ENCODE measurements around the gene ERF. TPM values are rescaled to one million over a fixed set of nuclear protein-coding genes. Genes with fewer than 3 reads are reported as not detected.

The ERF gene
- total and polyA plus RNA-seq, 2 donors, result 17.9 to 50.9 TPM

DNA sequence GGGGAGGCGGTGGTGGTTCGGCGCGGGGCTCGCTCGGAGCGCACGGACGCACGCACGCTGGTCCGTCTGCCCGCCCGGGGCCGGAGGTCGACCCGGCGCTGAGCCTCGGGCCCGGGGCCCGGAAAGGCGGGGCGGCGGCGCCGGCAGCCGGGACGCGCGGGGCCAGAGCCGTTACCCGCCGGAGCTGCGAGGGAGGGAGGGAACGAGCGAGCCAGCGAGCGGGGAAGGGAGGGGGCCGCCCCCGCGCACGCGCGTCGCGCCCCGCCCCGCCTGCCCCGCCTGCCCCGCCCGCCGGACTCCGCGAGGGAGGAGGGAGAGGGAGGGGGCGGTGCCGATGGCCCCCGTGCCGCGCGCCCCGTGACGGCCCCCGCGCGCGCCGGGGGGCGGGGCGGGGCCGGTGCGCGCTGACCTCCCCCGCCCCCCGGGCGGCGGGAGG, 29.2 kb upstream of the ERF start:
- peak overlapping the region; percentile 93 for H3K27ac ChIP-seq (ENCODE audit: low read depth)
- peak overlapping the region; percentile 74 for H3K4me3 ChIP-seq (ENCODE audit: low read depth, low read length)
- peaks cover 10% of the 10 kb centered on the region for H3K36me3 ChIP-seq (ENCODE audit: insufficient read depth)
- peaks cover 3% of the 10 kb centered on the region for H3K4me1 ChIP-seq (ENCODE audit: insufficient read depth)
- WGBS, result under 1% methylated on average over 75 of the region's 76 CpGs
- no peak for DNase-seq (ENCODE audit: extremely low spot score)

DNA sequence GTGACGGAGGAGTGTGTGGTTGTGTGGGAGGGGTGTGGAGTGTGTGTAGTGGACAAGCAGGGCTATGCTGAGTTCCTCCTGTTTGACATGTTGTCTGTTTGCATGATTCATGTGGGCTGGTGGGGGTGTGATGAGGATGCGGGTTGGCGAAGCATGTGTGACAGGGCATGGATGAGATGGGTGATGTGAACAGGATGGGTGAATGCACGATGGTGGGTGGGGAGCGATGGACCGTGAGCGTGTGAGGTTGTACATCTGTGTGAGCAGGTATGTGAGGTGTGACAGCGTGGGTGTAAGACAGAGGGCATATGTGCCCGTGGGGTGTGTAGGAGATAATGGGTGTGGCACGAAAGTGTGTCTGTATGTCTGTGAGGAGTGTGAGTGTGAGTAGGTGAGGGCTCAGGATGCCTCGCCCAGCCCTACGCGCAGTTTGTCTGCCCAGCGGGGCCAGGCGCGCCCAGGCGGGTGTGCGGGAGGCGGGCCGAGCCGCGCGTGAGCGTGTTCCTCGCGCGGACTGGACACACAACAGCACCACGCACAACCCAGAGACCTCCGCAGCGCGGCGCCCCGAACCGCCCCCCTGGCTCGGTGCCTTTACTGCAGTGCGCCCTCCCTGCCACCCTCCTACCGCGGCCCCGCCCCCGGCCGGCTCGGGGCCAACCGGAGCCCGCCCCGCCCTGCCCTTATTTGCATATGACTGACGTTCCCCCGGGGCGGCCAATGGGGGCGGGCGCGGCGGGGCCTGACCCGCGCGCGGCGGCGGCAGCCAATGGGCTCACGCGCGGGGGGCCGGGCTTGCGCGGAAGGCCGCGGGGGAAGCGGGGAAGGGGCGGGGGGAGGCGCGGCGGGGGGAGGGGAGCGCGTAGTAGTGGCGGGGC, 28.5 kb upstream of the ERF start:
- peak; percentile 89 for DNase-seq (ENCODE audit: extremely low spot score)
- Histone ChIP-seq H3K27ac (ENCODE audit: low read depth) (peak overlapping the region; percentile 93), H3K4me1 (ENCODE audit: insufficient read depth) (peaks cover 3% of the 10 kb centered on the region), H3K4me3 (ENCODE audit: low read depth, low read length) (peak overlapping the region; percentile 74), H3K36me3 (ENCODE audit: insufficient read depth) (peaks cover 4% of the 10 kb centered on the region)
- 2% methylated on average over 70 of the region's 74 CpGs for WGBS

DNA sequence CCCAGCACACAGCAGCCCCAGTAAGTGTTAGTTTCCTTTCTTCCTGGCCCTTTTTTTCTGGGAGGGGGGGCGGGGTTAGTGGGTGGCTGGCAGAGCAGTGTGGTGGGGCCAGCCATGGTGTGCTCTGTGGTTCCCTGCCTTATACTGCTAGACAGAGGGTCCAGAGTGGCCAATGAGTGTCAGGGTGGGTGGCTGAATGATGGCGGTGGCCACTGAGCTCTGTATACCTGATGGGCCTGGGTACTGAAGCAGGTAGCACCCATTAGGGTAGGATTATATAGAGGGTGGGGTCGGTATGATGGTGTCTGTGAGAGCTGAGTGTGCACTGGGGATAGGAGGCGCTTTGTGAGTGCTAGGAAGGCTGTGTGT, 27.9 kb upstream of the ERF start:
- H3K27ac ChIP-seq (ENCODE audit: low read depth), result peak overlapping the region; percentile 93
- peaks cover 3% of the 10 kb centered on the region for H3K4me1 ChIP-seq (ENCODE audit: insufficient read depth)
- peaks cover 1% of the 10 kb centered on the region for H3K36me3 ChIP-seq (ENCODE audit: insufficient read depth)
- DNase-seq (ENCODE audit: extremely low spot score), result no peak
- 46% methylated on average over 4 of the region's 4 CpGs for WGBS
- no peak overlapping the region for H3K4me3 ChIP-seq (ENCODE audit: low read depth, low read length)

DNA sequence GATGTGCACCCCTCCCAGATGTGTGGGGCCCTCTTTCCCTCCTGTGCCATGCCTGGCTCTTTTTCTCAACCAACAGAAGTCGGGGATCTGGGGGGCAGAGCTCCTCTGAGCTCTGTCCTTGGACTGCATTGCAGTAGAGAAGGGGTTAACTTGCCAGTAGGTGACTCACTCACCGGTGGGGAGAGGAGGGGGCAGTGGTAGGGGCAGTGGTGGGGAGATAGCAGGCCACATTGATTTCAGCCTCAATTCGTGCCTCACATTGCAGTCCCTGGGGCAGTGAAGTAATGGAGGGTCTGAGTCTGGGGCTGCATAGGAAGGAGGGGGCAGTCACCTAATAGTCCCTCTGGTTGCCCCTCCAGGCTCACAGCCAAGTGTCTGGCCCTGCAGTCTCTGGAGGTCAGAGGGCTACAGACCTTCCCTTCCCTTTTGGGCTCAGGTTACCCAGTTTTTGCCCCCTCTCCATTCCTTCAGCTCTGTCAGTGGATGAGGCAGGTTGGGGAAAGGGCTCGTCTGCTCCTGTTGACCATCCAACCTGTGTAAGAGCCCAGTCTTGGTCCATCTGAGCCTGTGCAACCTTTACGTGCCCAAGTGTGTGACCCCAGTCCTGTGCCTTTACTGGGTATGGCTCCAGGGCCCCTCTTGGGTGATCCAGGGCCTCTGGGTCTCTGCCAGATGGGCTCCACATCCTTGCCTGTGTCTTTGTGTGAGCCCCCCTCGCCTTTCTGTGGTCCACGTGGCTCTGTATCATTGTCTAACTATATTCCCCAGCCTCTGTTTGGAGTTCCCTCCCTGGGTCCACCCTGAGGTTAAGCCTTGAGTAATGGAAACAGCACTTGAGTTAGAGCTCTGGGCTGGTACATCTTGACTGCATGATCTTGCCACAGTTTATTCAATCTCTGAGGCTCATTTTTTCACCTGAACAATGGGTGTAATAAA, 27.2 kb upstream of the ERF start:
- H3K4me1 ChIP-seq (ENCODE audit: insufficient read depth), result peaks cover 3% of the 10 kb centered on the region
- no peak overlapping the region for H3K4me3 ChIP-seq (ENCODE audit: low read depth, low read length)
- no peaks in the 10 kb centered on the region for H3K36me3 ChIP-seq (ENCODE audit: insufficient read depth)
- 24% methylated on average over 7 of the region's 7 CpGs for WGBS
- H3K27ac ChIP-seq (ENCODE audit: low read depth), result peak overlapping the region; percentile 91
- no peak for DNase-seq (ENCODE audit: extremely low spot score)

DNA sequence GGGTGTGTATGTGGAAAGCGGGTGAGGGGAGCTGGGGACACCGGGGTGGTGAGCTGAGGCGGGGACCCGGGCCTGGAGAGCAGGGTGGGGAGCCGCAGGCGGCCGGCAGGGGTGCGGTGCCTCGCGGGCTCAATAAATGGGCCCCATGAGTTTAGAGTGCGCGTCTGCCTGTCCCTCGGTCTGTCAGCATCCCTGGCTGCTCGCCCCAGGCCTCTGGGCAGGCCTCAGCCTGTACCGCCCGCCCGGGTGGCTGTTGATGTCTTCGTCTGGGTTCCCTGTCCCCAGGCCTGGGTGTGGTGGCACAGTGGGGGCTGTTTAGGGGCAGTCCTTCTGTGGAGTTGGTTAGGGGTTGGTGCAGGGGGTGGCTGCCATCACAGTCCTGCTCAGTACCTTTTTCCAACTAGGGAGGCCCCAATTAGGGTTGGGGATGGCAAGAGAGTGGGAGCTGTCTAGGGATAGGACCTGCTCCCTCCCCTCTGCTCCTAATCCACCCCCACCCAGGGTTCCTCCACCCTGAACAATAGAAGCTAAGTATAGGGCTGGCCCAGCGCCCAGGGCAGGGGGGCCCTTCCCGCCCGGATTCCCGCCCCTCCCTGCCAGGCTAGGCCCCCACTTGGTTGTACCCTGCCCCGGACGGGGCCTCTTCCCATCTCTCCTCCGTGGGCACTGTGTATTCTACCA, 26.4 kb upstream of the ERF start:
- no peak for DNase-seq (ENCODE audit: extremely low spot score)
- H3K4me1 ChIP-seq (ENCODE audit: insufficient read depth), result peaks cover 3% of the 10 kb centered on the region
- H3K27ac ChIP-seq (ENCODE audit: low read depth), result peak overlapping the region; percentile 91
- peak overlapping the region; percentile 65 for H3K4me3 ChIP-seq (ENCODE audit: low read depth, low read length)
- H3K36me3 ChIP-seq (ENCODE audit: insufficient read depth), result no peaks in the 10 kb centered on the region
- 2% methylated on average over 25 of the region's 25 CpGs for WGBS

DNA sequence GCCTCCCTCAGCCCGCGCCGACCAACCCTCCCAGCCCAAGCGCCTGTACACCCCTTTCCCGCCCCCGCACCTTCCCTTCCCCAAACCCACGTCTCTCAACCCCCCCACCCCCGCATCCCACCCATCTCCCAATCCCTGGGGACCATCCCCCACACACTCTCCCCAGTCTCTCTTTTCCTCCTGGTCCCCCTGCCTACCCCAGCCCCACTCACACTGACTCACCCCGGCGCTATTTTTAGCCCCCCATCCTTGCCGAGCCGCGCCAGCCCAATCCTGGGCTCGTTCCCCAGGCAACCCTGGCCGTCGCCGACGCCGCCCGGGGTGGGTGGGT, 25.9 kb upstream of the ERF start:
- Histone ChIP-seq H3K4me1 (ENCODE audit: insufficient read depth) (peaks cover 3% of the 10 kb centered on the region), H3K4me3 (ENCODE audit: low read depth, low read length) (peak overlapping the region; percentile 65), H3K27ac (ENCODE audit: low read depth) (peak overlapping the region; percentile 91), H3K36me3 (ENCODE audit: insufficient read depth) (no peaks in the 10 kb centered on the region)
- DNase-seq (ENCODE audit: extremely low spot score), result no peak
- whole genome bisulfite sequencing, result under 1% methylated on average over 20 of the region's 20 CpGs

DNA sequence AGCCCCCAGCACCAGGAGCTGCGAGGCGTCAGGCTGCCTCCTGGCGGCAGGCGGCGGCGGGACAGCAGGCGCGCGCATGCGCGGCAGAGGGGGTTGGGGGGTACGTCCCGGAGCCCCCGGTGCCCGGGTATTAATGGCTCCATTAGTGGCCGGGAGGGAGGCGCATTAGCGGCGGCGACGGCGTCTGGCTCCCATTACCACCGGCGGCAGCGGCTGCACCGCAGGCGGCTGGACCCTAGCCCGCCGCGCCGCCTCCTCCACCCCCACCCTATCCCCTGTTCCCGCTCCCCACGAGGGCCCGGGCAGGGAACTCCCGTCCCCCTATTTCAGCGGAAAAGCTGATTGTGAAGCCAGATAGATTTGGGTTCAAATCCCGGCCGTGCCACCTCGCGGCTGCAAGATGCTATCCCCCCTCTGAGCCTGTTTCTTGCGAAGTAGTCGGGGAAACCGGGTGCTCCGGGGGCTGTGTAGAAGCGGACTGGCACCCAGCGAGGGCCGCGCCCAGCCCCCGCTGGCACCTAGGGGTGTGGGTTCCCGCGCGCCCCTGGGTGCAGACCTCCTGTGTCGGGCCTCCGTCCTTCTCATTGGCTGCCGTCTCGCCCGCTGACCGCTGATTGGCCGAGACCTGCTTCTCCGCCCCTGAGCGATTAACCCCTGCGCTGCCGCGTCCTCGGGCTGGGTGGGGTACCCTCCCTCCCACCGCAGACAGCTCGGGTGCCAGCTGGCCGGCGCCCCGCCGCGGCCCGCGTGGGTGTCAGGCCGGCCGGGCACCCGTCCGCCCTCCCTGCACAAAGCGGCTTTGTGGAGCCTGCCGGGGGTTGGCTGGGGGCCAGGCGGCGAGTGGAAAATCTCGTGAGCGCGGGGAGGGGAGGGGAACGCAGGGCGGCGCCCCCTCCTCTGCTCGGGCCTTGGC, 25.2 kb upstream of the ERF start:
- DNase-seq (ENCODE audit: extremely low spot score), result no peak
- peak overlapping the region; percentile 65 for H3K4me3 ChIP-seq (ENCODE audit: low read depth, low read length)
- H3K36me3 ChIP-seq (ENCODE audit: insufficient read depth), result no peaks in the 10 kb centered on the region
- under 1% methylated on average over 89 of the region's 89 CpGs for WGBS
- peaks cover 3% of the 10 kb centered on the region for H3K4me1 ChIP-seq (ENCODE audit: insufficient read depth)
- peak overlapping the region; percentile 91 for H3K27ac ChIP-seq (ENCODE audit: low read depth)

DNA sequence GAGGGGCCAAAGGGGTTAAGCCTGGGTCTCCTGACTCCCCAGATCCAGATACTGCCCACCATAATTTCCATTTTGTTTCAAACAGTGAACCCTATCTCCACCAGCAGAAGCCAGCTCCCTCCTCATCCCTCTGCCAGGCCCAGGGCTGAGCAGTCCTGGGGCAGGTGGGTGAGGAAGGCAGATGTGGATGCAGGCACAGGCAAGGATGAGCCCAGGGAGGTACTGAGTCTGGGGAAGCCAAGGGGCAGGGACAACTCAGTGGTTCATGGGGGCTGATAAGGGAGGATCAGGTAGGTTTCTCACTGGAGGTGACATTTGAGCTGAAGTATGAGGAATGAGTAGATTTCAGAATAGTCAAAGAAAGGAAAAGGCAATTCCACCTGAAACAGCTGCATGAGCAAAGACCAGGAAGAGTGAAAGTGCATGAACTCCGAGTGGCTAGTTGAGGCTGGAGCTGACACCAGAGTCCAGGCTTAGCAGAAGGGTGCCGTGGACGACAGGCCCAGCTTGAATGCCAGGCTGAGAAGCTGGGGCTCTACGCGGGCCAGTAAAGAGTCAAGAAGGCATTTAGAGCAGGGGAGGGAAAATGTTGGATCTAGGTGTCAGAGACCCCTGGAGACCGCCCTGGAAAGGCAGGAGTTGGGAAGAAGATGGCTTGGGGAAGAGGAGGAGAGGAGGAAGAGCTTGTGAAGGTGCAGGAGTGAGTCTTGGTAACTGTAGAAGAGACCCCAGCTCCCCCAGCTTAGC, 24.4 kb upstream of the ERF start:
- no peaks in the 10 kb centered on the region for H3K36me3 ChIP-seq (ENCODE audit: insufficient read depth)
- peaks cover 3% of the 10 kb centered on the region for H3K4me1 ChIP-seq (ENCODE audit: insufficient read depth)
- H3K4me3 ChIP-seq (ENCODE audit: low read depth, low read length), result peak overlapping the region; percentile 65
- DNase-seq (ENCODE audit: extremely low spot score), result no peak
- WGBS, result 13% methylated on average over 6 of the region's 6 CpGs
- H3K27ac ChIP-seq (ENCODE audit: low read depth), result peak overlapping the region; percentile 91

DNA sequence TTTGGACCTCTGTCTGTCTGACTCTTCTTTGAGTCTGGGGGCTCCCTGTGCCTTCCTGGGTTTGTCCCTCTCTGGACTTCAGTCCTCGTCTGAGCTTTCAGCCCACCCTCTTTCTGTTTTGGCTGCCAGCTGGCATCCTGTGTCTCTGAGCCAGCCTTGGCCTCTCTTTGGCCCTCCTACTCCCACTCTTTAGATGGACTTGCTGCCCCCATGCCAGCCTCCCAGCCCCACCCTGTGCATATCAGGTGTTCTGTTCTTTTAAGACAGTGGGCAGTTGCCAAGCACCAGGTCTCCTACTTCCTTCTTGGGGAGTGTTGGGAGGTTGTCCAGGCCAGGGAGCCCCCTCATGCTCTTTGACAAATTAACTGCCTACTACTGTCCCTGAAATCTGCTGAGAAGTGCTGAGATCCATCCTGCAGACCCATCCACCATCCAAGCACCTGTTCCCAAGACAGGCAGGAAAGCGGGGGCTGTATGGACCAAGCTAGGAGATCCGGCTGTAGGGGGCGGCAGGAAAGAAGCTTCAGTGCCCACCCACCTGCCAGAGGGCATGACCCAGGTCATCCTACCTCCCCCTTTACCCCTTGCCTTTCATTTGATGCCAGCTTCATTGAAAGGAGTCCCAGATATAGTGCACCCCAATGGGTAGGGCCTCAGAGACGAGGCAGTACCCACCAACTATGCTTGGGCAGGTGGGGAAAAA, 23.7 kb upstream of the ERF start:
- no peak for DNase-seq (ENCODE audit: extremely low spot score)
- Histone ChIP-seq H3K36me3 (ENCODE audit: insufficient read depth) (no peaks in the 10 kb centered on the region), H3K4me1 (ENCODE audit: insufficient read depth) (peaks cover 3% of the 10 kb centered on the region), H3K4me3 (ENCODE audit: low read depth, low read length) (no peak overlapping the region), H3K27ac (ENCODE audit: low read depth) (no peak overlapping the region)
- 62% methylated on average over 5 of the region's 5 CpGs for WGBS

DNA sequence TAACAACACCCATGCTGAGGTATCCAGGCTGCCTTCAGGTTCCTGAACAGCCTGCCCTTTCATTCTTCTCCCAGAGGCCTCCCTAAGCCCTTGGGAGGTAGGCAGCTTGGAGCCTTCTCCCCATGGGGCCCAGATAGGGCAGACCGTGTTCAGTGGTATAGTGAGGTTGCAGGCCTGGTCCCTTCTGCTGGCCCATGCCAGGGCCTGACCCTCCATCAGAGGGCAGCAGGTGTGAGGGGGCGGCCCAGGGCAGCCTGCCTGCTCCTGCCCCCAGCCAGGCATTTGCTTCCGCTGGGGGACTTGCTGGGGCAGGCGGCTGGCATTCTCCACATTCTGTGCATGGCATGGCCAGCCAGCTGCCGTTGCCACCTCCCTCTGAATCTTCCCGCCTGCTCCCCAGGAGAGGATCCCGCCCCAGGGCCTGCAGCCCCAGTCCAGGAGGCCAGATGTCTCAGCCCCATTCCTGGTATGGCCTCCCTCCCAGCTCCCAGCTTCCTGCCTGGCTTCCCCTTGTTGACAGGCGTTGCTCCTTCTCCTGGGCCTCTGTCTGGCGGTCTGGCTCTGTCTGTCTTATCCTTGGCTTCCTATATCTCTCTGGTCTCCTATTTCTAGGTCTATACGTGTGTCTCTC, 23.0 kb upstream of the ERF start:
- H3K36me3 ChIP-seq (ENCODE audit: insufficient read depth), result no peaks in the 10 kb centered on the region
- H3K27ac ChIP-seq (ENCODE audit: low read depth), result peak overlapping the region; percentile 25
- no peak for DNase-seq (ENCODE audit: extremely low spot score)
- H3K4me3 ChIP-seq (ENCODE audit: low read depth, low read length), result no peak overlapping the region
- peaks cover 3% of the 10 kb centered on the region for H3K4me1 ChIP-seq (ENCODE audit: insufficient read depth)
- WGBS, result 34% methylated on average over 10 of the region's 10 CpGs

DNA sequence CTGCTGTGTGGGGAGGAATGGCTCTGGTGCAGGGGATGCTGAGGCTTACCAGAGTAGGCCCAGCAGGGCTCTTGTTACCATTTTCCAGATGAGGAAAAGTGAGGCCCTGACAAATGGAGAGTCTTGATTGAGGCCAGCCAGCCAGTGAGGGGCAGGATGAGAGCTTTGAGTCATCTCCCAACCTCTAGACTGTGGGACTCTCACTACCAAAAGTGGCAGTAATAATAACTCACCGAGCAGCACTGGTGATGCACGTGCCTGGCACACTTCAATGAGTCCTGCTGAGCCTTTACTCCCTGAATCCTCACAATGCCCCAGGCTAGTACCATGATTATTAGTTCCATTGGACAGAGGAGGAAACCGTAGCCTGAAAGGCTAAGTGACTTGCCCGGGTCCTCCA, 21.9 kb upstream of the ERF start:
- 82% methylated on average over 4 of the region's 4 CpGs for WGBS
- peaks cover 3% of the 10 kb centered on the region for H3K4me1 ChIP-seq (ENCODE audit: insufficient read depth)

More for the DNA sequence above, 21.9 kb upstream of the ERF start:
- H3K36me3 ChIP-seq (ENCODE audit: insufficient read depth), result no peaks in the 10 kb centered on the region
- DNase-seq (ENCODE audit: extremely low spot score), result no peak
- no peak overlapping the region for H3K27ac ChIP-seq (ENCODE audit: low read depth)
- no peak overlapping the region for H3K4me3 ChIP-seq (ENCODE audit: low read depth, low read length)
